COLO668 (cell line): ENCODE data around the gene PLD1.

Experiments used
- DNase-seq: peaks from one replicate; lab custom pipeline; 2025; ENCODE audit not compliant: unreplicated experiment; lab: John Stamatoyannopoulos, UW

Gene PLD1

DNA sequence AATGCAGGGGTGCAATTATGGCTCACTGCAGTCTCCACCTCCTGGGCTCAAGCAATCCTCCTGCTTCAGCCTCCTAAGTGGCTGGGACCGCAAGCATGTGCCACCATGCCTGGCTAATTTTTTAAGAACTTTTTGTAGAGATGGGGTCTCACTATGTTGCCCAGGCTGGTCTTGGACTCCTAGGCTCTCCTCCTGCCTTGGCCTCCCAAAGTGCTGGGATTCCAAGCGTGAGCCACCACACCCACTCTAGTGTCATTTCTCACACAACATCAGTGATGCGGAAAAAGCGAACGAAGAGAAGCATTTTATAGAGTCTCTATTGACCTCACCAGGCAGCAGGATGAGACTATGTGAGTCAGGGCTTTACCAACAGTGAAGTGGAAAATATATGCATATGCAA is 137.7 kb downstream of the PLD1 start:
- no peak for DNase-seq

- no peak for DNase-seq
These were observed 138.2 kb downstream of the PLD1 start for GRCh38 chr3:171672124-171672523.

DNA sequence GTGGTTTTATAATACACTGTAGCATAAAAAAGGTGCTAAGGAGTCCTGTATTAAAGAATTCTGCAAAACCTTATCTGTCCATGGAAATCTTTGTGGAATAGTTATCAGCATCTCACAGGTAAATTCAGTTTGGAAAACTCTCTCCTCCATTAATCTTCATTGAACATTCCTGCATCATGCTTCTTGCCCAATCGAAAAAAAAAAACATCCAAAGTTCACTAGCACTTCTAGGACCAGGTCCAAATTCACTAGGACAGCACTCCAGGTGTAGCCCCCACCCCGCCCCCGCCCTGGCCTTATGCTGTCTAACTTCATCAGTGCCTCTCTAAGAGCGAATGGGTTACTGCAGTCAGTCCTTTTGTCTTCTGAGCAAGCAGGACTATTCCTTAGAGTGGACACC is 138.6 kb downstream of the PLD1 start:
- no peak for DNase-seq

DNA sequence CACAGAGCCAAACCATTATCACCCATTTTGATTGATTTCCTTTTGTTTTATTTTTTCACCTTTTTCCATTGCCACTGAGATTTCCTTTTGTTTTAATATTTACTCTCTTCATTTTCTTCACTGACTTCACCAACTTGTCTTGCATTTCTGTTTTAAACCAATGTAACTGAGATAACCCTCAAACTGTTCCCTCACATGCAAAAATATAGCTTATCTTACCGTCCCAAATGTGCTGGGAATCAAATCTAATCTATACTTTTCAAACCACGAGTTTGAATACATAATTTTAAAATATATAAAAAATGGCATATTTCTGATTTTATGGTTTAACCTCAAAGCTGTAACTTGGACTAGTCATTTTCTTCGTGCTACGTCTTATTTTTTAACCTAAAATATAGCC is 143.8 kb downstream of the PLD1 start:
- no peak for DNase-seq

DNA sequence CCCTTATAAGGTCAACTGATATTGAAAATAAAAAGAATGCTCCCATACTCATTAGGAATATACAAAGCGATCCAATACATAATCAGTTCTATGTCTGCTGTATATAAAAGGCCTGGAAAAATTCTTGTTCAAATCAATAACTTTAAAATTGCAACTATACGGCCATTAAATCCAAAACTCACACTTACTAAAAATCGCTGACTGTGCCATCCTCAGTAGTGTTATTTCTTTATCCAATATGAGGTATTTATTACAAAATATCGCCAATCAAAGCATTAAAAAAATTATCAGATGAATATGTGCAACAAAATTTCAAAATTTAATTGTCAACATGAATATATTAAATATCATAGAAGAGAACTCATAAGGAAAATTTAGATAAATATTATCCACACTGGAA is 146.5 kb downstream of the PLD1 start:
- DNase-seq: no peak

DNA sequence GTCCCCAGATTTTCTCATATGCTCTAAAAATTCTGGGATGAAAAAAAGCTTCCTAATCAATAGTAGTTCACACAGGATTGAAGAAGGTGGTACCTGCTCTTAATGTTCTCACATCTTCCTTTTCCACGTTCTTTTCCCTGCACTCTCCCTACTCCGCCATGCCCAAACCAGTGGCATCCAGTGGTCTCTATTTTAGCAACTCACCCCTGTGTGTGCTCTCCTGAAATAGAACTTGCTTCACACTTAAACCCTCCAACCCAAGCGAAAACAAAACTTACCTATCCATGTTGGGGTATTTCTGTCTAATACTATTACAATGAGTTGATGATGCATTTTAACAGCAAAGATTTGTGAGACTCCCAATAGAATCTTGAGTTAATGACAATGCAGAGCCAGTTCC is 148.8 kb downstream of the PLD1 start:
- DNase-seq: no peak

GRCh38 chr3:171660188-171660587 is 150.1 kb downstream of the PLD1 start:
- no peak for DNase-seq

- no peak for DNase-seq
These were observed 151.4 kb downstream of the PLD1 start for GRCh38 chr3:171658841-171659240.

GRCh38 chr3:171654809-171655208 is 155.5 kb downstream of the PLD1 start:
- no peak for DNase-seq

GRCh38 chr3:171654326-171654725 is 156.0 kb downstream of the PLD1 start:
- no peak for DNase-seq

GRCh38 chr3:171653701-171654100 is 156.6 kb downstream of the PLD1 start:
- DNase-seq: no peak

GRCh38 chr3:171652932-171653331 is 157.4 kb downstream of the PLD1 start:
- DNase-seq: no peak

- no peak for DNase-seq
These were observed 160.2 kb downstream of the PLD1 start for GRCh38 chr3:171649911-171650592.

- no peak for DNase-seq
These were observed 161.0 kb downstream of the PLD1 start for GRCh38 chr3:171649267-171649666.

DNA sequence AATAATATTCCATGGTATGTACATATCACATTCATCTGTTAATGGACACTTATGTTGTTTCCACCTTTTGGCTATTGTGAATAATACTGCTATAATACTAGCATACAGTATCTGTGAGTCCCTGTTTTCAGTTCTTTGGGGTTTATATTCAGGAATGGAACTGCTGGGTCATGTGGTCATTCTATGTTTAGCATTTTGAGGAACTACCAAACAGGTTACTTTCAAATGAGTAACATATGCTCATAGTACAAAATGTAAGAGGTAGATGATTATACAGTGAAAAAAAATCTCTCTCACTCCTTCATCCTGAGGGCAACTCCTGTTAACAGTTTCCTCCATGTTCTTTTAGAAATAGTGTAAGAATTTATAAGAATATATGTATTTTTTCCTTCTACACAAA is 162.2 kb downstream of the PLD1 start:
- no peak for DNase-seq

DNA sequence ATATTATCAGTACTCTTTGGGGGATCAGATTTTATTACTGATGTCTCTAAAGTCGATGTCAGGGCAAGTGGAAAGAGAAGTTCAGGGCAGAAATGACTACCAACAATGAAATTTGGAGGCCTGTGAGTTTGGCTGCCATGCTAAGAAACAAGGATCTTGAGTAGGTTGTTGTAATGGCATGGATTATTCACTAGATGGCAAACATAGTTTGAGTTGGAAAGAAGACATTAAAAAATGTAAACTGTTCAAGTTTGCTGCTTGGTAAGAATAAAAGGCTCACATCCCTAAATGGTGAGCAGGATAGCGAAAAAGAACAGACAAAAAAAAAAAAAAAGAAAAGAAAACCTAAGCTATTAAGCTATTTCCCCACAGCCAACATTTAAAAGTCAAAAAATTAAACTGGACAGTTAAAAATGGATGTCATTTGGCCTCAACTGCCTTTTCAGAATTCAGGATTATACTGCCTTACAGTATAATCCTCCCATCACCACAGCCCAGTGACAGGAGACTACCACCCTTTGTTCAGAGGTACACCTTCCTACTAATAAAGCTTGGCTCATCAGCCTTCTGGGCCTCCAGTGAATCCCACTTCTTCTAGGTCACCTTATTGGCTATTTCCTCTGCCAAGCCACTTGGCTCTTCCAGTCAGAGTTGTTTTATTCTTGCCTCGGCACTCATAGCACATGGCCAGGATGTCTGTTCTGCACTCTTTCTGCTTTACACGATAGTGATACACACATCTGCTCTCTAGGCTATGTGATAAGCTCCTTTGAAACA is 163.7 kb downstream of the PLD1 start:
- DNase-seq: no peak

- no peak for DNase-seq
These were observed 165.6 kb downstream of the PLD1 start for GRCh38 chr3:171644681-171645080.

DNA sequence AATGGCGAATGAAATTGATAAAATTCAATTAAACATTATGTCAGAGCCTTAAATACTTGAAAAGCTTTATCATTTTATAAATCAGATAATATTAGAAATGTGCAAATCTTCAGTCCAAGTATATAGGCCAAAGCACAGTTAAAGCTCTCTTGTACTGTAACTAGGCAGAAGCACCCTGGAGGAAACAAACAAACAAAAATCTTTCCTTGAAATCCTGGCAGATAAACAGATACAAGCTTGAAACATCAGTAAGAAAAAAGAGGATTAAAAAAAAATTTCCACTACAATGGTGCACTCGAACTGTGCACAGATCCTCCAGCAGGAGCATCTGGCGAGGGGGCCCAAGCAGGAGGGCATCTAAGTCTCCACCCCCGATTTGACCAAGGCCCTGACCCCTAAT is 166.6 kb downstream of the PLD1 start:
- DNase-seq: no peak

DNA sequence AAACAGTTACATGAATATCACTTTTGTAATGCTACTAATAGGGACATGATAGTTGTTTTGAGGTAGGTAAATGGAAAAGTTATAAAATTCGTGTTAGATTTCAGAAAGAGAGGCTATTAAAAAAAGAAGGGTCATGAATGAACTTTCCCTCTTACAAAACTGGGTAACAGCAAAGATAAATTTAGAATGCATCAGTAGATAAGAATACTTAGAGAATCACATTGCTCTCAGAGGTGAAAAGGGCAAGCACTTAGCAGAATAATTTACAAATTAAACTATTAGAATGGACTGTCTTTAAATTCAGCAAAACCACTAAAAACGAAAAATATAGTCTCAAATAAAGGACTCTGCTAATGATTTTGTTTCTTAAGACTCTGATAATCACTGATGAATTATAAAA is 167.2 kb downstream of the PLD1 start:
- no peak for DNase-seq

DNA sequence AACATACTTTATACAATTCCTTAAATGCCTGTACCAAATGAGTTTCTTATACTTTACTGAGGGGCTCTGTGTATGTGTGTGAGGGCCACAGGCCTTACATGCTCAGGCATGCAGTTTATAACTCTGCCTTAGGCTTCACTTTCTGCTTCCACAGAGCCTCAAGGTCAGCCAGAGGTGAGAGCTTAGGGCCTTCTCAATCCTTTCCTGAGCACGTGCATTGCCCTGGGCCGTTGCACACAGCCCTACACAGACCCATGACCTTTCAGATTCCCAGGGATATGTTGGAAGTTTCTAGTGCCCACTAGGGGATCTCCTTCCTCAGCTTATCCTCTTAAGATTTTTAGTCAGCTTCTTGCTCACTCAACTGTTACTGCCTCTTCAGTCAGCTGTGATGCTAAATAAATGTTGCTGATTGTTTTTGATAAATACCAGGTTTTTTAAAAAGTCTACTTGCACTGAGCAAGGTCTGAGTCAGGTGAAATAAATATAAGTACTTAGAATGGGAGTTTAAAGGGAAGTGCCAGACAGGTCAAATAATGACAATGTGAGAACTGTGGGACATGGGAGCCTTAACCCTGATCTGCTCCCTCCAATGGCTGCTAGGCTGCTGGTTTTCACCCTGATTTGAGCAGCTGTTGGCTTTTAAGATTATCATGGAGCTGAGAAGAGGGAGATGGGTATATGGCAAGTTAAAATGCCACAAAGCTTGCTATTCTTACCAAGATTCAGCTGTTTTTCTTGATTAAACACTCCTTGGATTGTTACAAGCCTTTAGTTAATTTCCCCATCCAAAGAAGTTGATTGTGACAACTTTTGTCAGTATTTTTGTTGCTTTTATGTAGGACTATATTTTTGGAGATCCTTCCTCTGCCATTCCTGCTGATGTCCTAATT is 169.5 kb downstream of the PLD1 start:
- no peak for DNase-seq

- DNase-seq: no peak
These were observed 173.6 kb downstream of the PLD1 start for GRCh38 chr3:171636666-171637065.

- no peak for DNase-seq
These were observed 177.5 kb downstream of the PLD1 start for GRCh38 chr3:171632766-171633165.
